Dedifferentiated amniotic fluid mesenchymal stem cell (primary cell): Measurements from ENCODE around the gene PLCB4.
A peak's percentile ranks its signal among the peaks of the same experiment; 100 is the strongest.

Source experiments
- DNase-seq: peaks from one replicate; pipeline ENCODE4 v3.0.0-alpha.2; 2016; ENCODE audit errors: extremely low spot score

Gene PLCB4

DNA sequence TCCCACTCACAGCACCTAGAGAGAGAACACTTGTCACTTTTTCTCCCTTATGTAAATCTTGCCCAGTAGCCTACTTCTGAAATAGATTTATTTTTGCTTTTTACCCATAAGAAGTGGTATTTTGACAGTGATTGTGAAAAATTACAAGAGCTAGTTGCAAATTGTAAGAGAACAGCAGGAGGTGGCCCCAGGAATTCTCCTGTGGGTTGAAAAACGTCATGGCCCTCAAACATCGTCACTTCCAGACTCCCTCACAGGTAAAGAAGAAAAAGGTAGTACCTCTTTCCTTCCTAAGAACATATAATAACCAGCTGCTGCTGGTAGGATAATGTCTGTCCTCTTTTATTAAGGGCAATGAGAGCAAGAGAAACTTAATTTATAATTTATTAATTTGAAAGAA is 376.0 kb downstream of the PLCB4 start:
- DNase-seq, result no peak

DNA sequence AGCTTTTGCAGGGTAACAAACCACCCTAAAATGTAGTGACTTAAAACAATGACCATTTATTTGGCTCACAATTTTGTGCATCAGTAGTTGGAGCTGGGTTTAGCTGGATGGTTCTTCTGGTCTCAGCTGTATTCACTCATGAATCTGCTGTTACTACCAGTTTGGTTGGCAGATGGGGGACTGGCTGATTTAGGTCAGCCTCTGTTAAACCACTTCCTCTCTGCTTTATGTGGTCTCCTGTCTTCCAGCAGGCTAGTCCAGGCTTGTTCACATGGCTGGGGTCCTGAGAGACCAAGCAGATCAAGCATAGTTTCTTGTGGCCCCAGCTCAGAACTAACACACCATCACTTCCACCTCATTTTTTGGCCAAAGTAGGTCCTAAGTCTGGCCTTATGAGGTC is 378.3 kb downstream of the PLCB4 start:
- DNase-seq, result no peak

DNA sequence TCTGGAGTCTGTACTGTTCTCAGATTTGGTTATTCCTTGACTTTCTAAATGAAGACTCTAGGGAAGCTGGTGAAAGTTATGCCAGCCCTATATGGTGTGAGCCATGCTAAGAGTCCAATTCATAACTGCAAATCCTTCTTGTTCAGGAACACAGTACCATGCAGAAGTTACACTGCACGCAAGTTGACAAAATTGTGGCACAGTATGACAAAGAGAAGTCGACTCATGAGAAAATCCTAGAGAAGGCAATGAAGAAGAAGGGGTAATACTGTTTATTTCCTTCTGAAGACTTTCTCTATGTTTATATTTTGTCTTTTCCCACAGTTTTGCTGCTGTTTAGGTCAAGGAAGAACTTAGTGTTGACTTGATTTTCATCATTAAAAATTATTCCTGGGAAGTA is 384.3 kb downstream of the PLCB4 start:
- no peak for DNase-seq

DNA sequence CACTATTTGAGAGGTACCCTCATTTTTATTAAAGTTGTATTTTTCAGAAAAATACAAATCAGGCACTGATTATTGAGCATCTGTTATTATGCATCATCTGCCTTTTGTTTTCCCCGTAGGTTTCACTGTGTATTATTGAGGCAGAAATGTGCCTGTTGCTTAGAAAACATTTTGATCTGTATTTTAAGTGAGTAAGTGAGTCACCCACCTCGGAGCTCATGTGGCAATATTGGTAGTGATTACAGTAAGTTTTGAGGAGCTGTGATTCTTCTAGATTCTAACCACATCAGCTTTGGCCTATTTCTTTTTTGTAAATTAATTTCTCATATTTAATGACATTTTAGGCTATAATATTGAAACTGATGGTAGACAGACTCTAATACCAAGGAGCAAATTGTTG is 385.9 kb downstream of the PLCB4 start:
- no peak for DNase-seq

DNA sequence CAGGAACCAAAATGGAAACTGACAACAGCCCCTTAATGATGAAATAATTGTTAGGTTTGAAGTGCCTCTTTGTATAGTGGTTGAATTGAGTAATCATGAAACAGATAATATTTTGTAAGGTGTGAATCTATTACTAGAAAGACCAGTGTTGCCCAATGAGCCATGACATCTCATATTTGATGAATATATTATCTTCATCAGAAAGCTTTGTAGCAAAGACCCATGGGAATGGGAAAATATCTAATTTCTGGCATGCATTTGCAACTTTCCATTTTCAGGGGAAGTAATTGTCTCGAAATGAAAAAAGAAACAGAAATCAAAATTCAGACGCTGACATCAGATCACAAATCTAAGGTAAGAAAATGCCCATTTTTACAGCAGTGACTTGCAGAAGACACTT is 388.2 kb downstream of the PLCB4 start:
- DNase-seq, result no peak

DNA sequence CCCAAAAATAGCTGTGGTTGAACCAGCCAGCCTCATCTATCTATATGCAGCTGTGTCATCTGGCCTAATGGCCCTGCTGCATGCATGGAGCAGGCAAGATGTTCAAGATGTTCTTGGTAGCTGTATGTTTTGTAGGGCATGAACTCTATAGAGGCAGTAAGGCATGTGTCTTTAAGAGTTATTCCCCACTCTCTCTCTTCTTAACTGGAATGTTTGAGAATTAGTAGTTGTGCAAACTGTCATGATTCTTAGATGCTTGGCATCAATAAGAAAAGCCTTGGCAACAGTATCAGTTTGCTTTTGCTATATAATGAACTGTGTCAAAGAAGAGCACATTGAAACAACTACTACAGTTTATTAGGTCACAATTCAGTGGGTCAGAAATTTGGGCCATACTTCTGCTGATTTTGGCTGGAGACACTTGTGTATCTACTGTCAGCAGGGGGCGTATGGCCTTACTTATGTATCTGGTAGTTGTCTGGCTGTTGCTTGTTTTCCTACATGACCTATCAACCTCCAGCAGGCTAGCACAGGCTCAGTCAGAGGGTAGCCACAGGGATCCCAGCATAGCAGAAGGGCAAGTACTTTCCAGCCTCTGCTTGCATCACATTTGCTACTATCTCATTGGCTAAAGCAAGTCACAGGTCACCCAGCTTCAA is 389.4 kb downstream of the PLCB4 start:
- DNase-seq, result no peak

DNA sequence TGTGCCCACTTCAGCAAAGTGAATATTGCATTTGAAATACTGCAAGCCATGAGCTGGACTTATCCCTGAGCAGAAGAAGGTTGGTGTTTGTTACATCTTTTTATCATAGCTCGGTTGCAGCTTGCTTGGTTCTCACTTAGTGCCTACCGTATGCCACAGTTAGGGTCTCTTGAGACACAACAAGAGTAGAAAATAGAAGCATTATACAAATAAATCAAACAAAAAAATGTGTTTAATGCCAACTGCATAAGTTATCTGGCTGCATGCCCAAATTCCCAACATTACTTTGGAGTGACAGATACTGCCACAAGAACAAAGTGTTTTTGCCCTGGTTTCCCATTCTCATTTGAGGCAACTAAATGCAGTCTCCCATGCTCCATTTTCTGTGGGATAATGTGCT is 391.6 kb downstream of the PLCB4 start:
- peak; percentile 60 for DNase-seq

DNA sequence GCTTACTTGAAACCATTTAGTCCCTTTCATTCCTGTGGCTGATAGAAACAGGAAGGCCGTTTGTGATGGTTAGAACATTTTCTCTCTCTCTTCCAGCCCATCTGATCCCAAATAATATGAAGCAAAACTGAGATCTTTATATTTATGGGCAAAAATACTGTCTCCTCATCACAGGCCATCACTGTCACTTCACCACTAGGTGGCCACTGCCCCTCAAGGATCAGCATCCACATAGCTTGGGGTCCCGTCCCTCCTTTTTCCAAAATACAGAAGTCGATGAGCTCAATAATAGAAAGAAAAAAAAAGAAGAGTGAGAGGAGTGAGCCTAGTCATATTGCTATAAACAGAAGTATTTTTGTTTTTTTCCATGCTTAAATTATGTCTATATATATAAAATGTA is 399.1 kb downstream of the PLCB4 start:
- no peak for DNase-seq

DNA sequence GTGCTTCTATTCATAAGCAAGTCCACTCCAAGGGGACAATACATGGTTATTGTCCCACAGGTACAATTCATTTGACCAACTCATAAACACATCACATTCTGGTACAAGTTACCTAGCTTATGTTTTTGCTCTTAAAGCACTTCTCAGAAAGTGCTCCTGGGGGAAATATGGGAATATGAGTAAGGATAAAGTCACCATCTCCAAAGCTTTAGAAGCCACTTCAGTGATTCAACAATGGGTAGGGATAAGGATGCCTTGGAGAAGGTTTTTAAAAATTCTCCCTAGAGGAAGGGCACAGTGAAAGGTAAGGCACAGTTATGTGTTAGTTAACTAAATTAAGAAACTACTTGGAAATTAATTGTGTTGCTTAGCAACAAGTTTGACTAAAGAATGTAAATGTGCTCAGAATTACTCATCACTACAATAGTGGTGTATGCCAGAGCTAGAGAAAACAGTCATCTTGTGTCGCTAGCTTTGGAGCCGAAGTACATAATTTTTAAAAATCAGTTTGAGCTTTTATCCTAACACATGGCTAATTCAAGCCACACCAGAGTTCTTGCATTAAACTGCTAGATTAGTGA is 406.0 kb downstream of the PLCB4 start:
- no peak for DNase-seq

DNA sequence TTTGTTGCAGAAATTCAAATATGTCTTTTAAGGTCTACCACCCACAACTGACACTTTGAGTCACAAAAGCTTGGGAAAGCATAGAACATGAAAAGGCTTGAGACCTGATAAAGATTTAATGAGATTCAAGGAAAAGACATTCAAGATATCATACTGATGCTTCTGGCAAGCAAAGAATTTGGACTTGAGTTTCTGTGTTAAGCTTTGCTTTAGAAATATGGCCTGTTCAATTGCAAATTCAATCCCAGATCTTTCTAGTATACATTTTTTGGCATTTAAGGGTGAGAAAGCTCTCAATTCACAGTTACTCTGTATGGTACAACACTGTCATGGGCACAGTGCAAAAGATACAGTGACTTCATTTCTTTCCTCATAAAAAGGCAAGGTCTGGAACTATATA is 406.6 kb downstream of the PLCB4 start:
- DNase-seq, result no peak

DNA sequence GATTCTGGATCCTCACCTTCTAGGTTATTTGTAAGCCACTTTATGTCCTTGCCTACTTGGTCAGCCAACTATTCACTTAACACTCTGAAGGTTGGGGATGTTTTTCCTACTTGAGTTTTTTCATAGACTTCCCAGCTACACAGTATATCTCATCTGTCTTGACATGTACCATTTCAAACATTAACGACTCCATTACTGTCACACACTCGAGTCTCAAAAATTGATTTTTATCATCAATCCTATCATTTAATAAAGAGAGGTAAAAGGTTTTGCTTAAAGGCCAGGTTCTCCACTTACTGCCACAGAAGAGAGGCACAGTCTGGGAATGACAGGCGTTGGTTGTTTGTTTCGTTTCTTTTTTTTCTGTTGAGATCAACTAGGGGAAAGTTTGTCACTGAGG is 407.3 kb downstream of the PLCB4 start:
- DNase-seq, result no peak

DNA sequence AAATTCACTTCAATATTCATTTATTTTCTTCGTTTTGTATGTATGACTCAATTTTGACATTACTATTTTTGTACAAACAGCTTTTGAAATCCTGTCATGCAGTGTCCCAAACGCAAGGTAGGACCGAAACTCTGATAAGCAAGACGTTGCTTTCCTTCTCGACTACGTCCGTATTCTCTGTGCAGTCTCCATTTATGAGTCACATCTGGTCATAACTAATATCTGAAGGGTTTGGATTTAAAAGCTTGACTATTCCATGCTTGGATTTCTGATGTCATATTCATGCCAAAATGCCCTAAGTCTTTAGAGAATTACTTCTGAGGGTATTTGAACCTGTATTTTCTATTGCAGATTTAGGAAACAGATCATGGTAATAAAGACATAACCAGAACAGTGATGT is 407.8 kb downstream of the PLCB4 start:
- no peak for DNase-seq

DNA sequence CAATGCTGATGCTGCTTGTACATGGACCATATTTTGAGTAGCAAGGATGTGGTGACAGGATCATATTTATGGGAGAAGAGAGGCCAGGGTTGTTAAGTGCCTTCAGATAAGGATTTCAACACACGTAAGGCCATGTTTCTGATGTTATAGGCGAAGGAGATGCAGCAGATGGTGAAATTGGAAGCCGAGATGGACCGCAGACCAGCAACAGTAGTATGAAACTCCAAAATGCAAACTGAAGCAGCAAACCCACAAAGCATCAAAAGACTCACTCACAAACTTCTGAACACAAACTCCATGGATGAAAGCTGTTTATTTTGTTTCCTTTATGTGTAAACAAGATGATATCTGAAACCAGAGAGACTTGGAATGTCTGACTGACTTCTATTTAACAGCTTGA is 409.9 kb downstream of the PLCB4 start:
- DNase-seq, result no peak

DNA sequence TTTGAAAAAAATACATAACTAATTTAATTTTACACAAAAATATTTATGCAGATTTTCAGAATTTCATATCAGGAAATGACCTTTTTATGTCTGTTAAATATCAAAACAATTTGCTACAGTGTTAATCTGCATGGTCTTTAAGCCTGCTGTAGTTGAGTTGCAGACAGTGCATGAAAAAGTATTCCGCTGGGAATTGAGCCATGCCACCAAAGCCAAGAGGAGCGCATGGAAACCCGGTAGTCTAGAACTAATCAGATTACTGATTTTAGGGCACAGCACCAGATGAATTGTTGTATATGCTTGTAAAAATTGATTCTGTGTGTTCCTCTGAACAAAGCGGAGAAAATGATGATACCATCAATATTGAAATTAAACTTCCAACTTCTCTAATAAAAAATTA is 411.2 kb downstream of the PLCB4 start:
- no peak for DNase-seq

DNA sequence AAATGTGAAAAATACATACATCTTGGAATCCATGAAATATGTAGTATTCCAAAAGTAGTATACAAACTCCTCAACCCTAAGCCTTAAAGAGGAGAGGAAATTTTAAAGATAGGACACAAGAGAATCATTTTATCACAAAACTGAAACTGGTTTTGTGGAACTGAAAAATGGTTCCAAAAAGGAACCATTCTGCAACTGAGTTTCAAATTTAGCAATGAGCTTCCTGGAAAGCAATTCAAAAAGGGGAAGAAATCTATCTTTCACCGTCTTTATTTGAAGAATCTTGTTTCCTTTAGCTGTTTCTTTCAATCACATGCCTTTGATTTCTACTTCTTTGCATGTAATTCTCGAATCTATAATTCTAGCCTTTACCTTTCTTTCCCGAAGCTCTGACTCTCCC is 413.3 kb downstream of the PLCB4 start:
- DNase-seq, result no peak

DNA sequence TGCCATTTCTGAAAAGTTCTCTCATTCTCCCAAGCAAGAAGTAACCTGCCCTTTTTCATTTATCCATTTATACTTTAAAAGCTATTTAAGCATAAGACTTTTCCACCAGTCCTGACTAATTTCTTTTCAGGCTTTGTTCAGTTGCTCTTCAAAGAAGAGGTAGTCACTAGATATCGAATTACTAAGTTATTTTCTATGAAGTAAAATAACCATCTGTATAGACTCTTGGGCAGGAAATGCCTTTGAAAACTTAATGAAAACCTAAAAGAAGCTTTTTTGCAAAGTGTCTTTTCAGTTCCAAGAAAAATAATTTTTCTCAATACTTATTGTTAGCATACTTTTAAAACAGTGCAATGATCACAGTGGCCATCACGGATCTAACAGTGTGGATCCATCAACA is 414.2 kb downstream of the PLCB4 start:
- DNase-seq, result no peak

DNA sequence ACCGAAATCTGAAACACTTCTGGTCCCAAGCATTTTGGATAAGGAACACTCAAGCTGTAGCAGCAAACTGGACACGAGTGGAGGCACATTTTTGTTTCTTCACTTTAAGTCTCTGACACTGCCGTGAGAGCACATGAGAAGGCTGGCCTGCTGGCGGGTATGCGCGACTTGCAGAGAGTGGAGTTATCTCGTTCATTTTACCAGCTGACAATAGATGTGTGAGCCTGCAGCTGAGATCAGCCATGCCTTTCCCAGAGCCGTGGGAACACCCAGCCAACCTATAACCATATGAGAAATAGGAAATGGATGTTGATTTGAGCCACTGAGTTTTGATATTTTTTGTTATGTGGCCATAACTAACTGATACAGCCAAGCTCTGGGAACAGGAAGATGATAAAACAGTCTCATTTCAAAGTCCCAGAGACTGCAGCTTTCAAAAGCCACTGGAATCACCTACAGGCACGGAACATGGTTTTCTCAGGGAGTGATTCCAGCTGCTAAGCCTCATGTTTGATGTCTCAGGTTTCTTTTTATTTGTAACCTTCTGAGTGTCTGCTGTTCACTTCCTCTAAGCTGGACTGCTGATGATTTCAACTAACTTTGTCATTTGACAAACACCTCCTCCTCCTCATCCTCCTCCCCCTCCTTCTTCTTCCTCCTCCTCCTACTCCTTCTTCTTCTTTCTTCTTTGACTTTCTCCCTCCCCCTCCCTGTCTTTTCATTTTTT is 416.9 kb downstream of the PLCB4 start:
- DNase-seq, result no peak

DNA sequence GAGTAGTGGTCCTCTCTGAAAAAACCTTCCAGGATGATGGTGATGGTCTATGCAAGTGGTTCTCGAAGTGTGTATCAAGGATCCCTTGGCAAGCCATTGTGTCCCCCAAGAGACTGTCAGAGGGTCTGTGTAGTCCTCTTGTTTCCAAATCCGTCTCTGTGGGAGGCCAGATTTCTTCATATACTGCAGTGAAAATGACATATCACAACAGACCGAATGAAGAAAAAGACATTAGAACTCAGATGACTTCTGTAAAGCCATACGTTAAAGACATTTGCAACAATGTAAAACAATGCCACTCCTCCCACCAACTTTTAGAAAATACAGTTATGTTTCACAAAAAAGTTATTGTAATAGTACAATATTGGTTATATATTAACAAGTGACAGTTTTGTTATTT is 418.3 kb downstream of the PLCB4 start:
- no peak for DNase-seq

DNA sequence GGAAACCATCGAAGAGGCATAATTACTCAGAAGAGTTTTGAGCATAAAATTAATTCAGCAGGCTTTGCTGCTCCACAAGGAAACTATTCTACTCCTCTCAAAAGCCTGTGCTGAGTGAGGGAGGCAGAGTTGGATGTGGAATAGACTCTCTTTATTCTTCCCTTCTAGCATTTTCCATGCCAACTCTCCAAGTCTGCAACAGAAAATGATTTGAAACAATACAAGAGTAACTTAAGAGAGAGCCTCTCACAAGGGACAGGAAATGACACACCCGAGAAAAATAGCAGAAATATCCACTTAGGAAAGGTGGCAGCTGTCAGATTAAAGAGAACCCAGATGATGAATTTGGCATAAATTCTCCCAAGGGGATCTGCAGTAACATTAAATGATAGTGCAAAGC is 419.2 kb downstream of the PLCB4 start:
- DNase-seq, result no peak

DNA sequence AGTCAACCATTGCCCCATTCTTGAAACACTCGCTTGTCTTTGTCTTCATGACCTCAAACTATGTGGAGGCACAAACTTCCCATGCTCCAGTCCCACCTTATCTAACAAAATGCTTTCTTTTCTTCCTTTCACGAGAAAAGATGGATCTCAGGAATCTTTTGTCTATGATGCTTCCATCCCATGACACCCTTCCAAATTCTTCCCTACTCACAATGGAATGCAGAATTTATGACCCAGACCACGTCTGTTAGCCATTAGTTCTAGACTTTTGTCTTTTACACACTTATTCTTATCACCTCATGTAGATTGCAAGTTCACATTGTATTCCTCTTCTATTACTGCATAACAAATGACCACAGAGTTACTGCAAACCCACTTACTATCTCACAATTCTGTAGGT is 421.3 kb downstream of the PLCB4 start:
- no peak for DNase-seq

DNA sequence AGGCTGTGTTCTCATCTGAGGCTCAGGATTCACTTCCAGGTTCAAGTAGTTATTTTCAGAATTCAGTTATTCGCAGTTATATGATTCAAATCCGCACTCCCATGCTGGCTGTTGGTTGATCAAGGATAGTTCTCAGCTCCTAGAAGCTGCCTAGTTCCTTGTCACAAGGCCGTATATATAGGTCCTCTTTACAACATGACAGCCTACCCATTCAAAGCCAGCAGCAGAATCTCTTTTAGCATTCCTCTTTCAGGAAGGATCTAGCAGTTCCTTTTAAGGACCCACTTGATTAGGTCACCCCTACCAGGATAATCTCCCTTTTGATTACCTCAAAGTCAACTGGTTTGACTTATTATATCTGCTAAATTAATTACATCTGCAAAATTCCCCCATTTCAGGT is 421.7 kb downstream of the PLCB4 start:
- no peak for DNase-seq

DNA sequence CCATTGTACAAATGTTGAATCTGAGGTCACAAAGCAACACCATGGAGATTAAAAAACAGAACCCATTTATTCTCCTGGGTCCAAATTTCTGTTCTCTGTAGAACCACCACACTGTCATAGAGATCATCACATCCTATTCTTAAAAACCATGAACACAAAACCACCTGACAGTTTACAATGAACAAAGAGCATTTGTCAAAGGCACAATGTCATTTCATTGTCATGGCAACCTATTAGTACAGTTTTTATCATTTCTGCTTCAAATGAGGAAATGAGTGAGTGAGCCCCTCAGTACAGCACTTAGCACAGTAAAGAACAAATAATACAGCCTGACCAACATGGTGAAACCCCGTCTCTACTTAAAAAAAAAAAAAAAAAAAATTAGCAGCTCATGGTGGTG is 422.4 kb downstream of the PLCB4 start:
- DNase-seq, result no peak

DNA sequence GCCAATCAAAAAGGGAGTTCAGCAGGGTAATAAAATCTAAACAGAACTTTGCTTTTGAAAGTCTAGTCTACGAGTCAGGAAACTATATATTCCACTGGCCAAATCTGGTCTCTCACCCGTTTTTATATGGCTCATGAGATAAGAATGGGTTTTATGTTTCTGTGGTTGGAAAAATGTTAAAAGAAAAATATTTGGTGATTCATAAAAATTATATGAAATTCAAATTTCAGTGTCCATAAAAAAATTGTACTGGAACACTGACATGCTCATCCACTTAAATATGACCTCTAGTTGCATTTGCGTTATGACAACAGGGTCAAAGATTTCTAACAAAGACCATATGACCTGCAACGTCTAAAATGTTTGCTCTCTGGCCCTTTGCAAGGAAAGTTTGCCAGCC is 423.2 kb downstream of the PLCB4 start:
- peak; percentile 68 for DNase-seq

DNA sequence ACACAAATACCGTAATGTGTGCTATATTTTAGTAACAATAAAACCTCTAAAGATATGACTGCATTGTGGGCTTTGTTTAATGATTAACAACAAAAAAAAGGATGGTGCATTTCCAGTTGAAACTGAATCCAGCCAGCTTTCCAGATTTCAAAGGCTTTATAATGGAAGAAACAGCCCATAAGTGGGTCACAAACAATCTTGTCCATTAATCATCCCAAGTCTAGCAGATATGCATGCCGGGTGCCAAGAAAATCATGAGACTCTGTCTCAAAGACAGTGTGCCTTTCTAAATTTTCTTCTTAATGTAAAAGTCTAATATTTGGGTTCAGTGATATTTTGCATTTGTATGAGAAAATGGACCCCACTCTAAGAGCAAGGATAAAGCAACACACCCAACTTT is 424.9 kb downstream of the PLCB4 start:
- DNase-seq, result no peak
